ENCODE data around the gene TAF5L. TPM values are rescaled to one million over a fixed set of nuclear protein-coding genes. Genes with fewer than 3 reads are reported as not detected.

TAF5L gene
- total and polyA plus RNA-seq, 2 of the 13 experiments (the other 11 are each of a cell fraction or from before 2014, with no cell fraction given): 10.8 to 18.2 TPM

- in situ Hi-C loops (cut with HindIII; ENCODE audit: extremely low pct_ligation_motif_present, low pct_unique_long_range_greater_than_20kb) (no loop called here), intact Hi-C loops (cut with micrococcal nuclease; ENCODE audit: unreplicated experiment) (no loop called here)
- no TSS peak for BruUV-seq (replicated peaks)
- no peak overlapping the region for H3K4me2 ChIP-seq (ENCODE audit: low read depth, low read length)
- ATAC-seq (no peak), DNase-seq (ENCODE audit: low spot score) (no peak), FAIRE-seq (no peak)
- no peaks in the 10 kb centered on the region for H4K20me1 ChIP-seq (ENCODE audit: insufficient read depth, low read length)
- no peaks in the 10 kb centered on the region for H3K9me3 ChIP-seq (ENCODE audit: low read length)
- CTCF ChIA-PET (ENCODE audit: low intra/inter-chr PET ratio, low total read pairs): no interaction called here
- H3K27ac ChIP-seq (ENCODE audit: extremely low read length, insufficient read depth, low read length): no peak overlapping the region
- H3K9ac ChIP-seq (ENCODE audit: insufficient read depth, low read depth, low read length): no peak overlapping the region
- POLR2A ChIA-PET: no interaction called here
- H3K27me3 ChIP-seq (ENCODE audit: control insufficient read depth in 1 of 2, insufficient read depth in 2 of 2, low read length in 2 of 2): no peaks in the 10 kb centered on the region
- H3K36me3 ChIP-seq (replicated peaks in 1 of 2; ENCODE audit: control insufficient read depth in 1 of 2, insufficient read depth in 2 of 2, low read length in 2 of 2): no peaks in the 10 kb centered on the region
- no peaks in the 10 kb centered on the region for H3K4me1 ChIP-seq (ENCODE audit: insufficient read depth, low read length)
- TF ChIP-seq NAIF1 (CRISPR knock-in tag; IDR thresholded peaks at IDR 0.05; ENCODE audit: borderline replicate concordance) (no peak), GTF3A (CRISPR knock-in tag; conservative IDR thresholded peaks at IDR 0.05) (no peak), HNF1B (CRISPR knock-in tag; IDR thresholded peaks at IDR 0.05) (no peak), PATZ1 (CRISPR knock-in tag; IDR thresholded peaks at IDR 0.05) (no peak), CBX1 (IDR thresholded peaks at IDR 0.05; ENCODE audit: low read depth) (no peak), ZBTB49 (CRISPR knock-in tag; IDR thresholded peaks at IDR 0.05; ENCODE audit: borderline replicate concordance) (no peak), TFE3 (CRISPR knock-in tag; IDR thresholded peaks at IDR 0.05) (no peak), ESRRA (CRISPR knock-in tag; IDR thresholded peaks at IDR 0.05; ENCODE audit: low read depth) (no peak), MEIS2 (CRISPR knock-in tag; IDR thresholded peaks at IDR 0.05) (no peak)
- no peak overlapping the region for H3K4me3 ChIP-seq (replicated peaks in 1 of 3; ENCODE audit: insufficient read depth in 1 of 3, low read depth in 2 of 3, low read length in 3 of 3)
- H2AFZ ChIP-seq (ENCODE audit: low read length): no peak overlapping the region
- H3K79me2 ChIP-seq (ENCODE audit: insufficient read depth, low read length): no peaks in the 10 kb centered on the region
These were observed 49.5 kb upstream of the TAF5L start for GRCh38 chr1:229675396-229675795.
